HepG2 (cell line): ENCODE results near the gene CASTOR1. TPM values are rescaled to one million over a fixed set of nuclear protein-coding genes. Genes with fewer than 3 reads are reported as not detected.

Source experiments
- ATAC-seq: fragments of 200-7000 bp; cut with Tn5 transposase; 3 replicates; pipeline ENCODE4 v1.9.1; 2020; ENCODE audit warnings: mild to moderate bottlenecking, moderate library complexity
- BruUV-seq: library from RNA; stranded (reverse); fragments of 400-500 nt; replicated peaks from 2 replicates; lab custom pipeline; 2021; lab: Mats Ljungman, UMichigan
- CTCF ChIA-PET: fragments of 300-600 bp; formaldehyde crosslinking; extraction: SDS; loops from one replicate; lab custom pipeline; 2021; ENCODE audit warnings: low total read pairs, inconsistent platforms, low intra/inter-chr PET ratio; lab: Yijun Ruan, JAX
- POLR2A ChIA-PET: fragments of 350-600 bp; sonication (Branson Sonifier 250); formaldehyde crosslinking; loops from one replicate; lab custom pipeline; 2020; ENCODE audit warnings: antibody characterized with exemption, inconsistent platforms; lab: Yijun Ruan, JAX
- DNase-seq: peaks from one replicate; pipeline ENCODE4 v3.0.0-alpha.2; 2015; ENCODE audit warnings: low spot score
- FAIRE-seq: peaks from 3 replicates; lab custom pipeline; 2011; peaks lifted over from hg19 to GRCh38; lab: Jason Lieb, UNC
- H2AFZ ChIP-seq: one replicate; pipeline ENCODE4 v1.6.1; 2011; ENCODE audit warnings: low read length, inconsistent platforms
- H3K27ac ChIP-seq: fragments of 300-600 bp; 3 replicates; pipeline ENCODE4 v1.8.0; 2011; ENCODE audit warnings: mixed run types, mild to moderate bottlenecking, mixed read lengths, low read length, inconsistent platforms; ENCODE audit not compliant: insufficient read depth; ENCODE audit errors: extremely low read length
- H3K27me3 ChIP-seq, 2 experiments: fragments of 200-600 bp in 1 of 2; 2 replicates in 1 of 2; 3 replicates in 1 of 2; pipeline versions ENCODE4 v1.6.0 to v1.8.0; 2011; ENCODE audit warnings: low read length in 2 of 2, mild to moderate bottlenecking in 2 of 2, moderate library complexity in 2 of 2, inconsistent platforms in 1 of 2; ENCODE audit not compliant: insufficient read depth in 2 of 2, control insufficient read depth in 1 of 2
- H3K36me3 ChIP-seq, 2 experiments: fragments of 200-600 bp in 1 of 2; replicated peaks in 1 of 2; 2 replicates in 1 of 2; 3 replicates in 1 of 2; pipeline versions ENCODE4 v1.5.1 to v1.8.0; 2011; ENCODE audit warnings: low read length in 2 of 2, inconsistent platforms in 1 of 2; ENCODE audit not compliant: insufficient read depth in 2 of 2, control insufficient read depth in 1 of 2
- H3K4me1 ChIP-seq: 2 replicates; pipeline ENCODE4 v1.5.1; 2012; ENCODE audit warnings: low read length, inconsistent platforms; ENCODE audit not compliant: insufficient read depth
- H3K4me2 ChIP-seq: 2 replicates; pipeline ENCODE4 v1.6.0; 2011; ENCODE audit warnings: low read depth, low read length, inconsistent platforms
- H3K4me3 ChIP-seq, 3 experiments: fragments of 200-600 bp in 1 of 3; sonication (generic), shearing (Covaris generic) in 1 of 3; replicated peaks in 1 of 3; 2 replicates each; pipeline ENCODE4 v1.5.1; 2011 to 2016; ENCODE audit warnings: low read length in 3 of 3, inconsistent platforms in 2 of 3, low read depth in 2 of 3, mild to moderate bottlenecking in 2 of 3, control low read depth in 1 of 3, mixed read lengths in 1 of 3; ENCODE audit not compliant: insufficient read depth in 1 of 3
- H3K79me2 ChIP-seq: one replicate; pipeline ENCODE4 v1.6.1; 2011; ENCODE audit warnings: low read length, inconsistent platforms; ENCODE audit not compliant: insufficient read depth
- H3K9ac ChIP-seq: 2 replicates; pipeline ENCODE4 v1.6.0; 2011; ENCODE audit warnings: mild to moderate bottlenecking, low read depth, low read length, inconsistent platforms; ENCODE audit not compliant: insufficient read depth
- H3K9me3 ChIP-seq: 2 replicates; pipeline ENCODE4 v1.5.1; 2012; ENCODE audit warnings: mild to moderate bottlenecking, low read length
- H4K20me1 ChIP-seq: 2 replicates; pipeline ENCODE4 v1.6.0; 2011; ENCODE audit warnings: inconsistent platforms, mild to moderate bottlenecking, low read length, moderate library complexity; ENCODE audit not compliant: insufficient read depth
- AHR ChIP-seq: IDR thresholded peaks from 2 replicates; pipeline ENCODE4 v1.6.1; 2018; ENCODE audit warnings: missing genetic modification reagents, missing compliant biosample characterization
- E2F5 ChIP-seq: sonication (generic); formaldehyde crosslinking; conservative IDR thresholded peaks from 2 replicates; pipeline ENCODE4 v1.4.0; 2020; ENCODE audit warnings: missing genetic modification reagents
- ESRRA ChIP-seq: sonication (generic); formaldehyde crosslinking; IDR thresholded peaks from 2 replicates; pipeline ENCODE4 v1.5.1; 2020; ENCODE audit warnings: mild to moderate bottlenecking, low read depth, missing genetic modification reagents
- HDAC2 ChIP-seq: sonication (generic); formaldehyde crosslinking; IDR thresholded peaks from 2 replicates; pipeline ENCODE4 v1.4.0; 2020; ENCODE audit warnings: missing genetic modification reagents
- SMAD1 ChIP-seq: sonication (generic); formaldehyde crosslinking; IDR thresholded peaks from 2 replicates; pipeline ENCODE4 v1.4.0; 2020; ENCODE audit warnings: missing genetic modification reagents, low read depth, mild to moderate bottlenecking, borderline replicate concordance
- SNAPC2 ChIP-seq: sonication (generic); formaldehyde crosslinking; IDR thresholded peaks from 2 replicates; pipeline ENCODE4 v1.8.1; 2022; ENCODE audit warnings: mild to moderate bottlenecking, missing genetic modification reagents
- ZNF230 ChIP-seq: sonication (generic); formaldehyde crosslinking; IDR thresholded peaks from 2 replicates; pipeline ENCODE4 v1.4.0; 2020; ENCODE audit warnings: mild to moderate bottlenecking, missing genetic modification reagents
- ZNF260 ChIP-seq: sonication (generic); formaldehyde crosslinking; IDR thresholded peaks from 2 replicates; pipeline ENCODE4 v1.4.0; 2020; ENCODE audit warnings: missing genetic modification reagents, low read depth, mild to moderate bottlenecking, borderline replicate concordance
- ZNF710 ChIP-seq: sonication (generic); formaldehyde crosslinking; IDR thresholded peaks from 2 replicates; pipeline ENCODE4 v1.5.0; 2020; ENCODE audit warnings: mild to moderate bottlenecking, missing genetic modification reagents, borderline replicate concordance
- ZNF75D ChIP-seq: sonication (generic); formaldehyde crosslinking; IDR thresholded peaks from 2 replicates; pipeline ENCODE4 v1.8.1; 2023; ENCODE audit warnings: missing genetic modification reagents, mild to moderate bottlenecking, borderline replicate concordance
- WGBS: methylation state at CpG from one replicate; pipeline ENCODE4 v1.1.6; 2017; ENCODE audit warnings: low lambda C conversion rate; 5-methylcytosine and 5-hydroxymethylcytosine counted together
- in situ Hi-C: cut with HindIII; loops from 2 replicates; pipeline ENCODE4 v1.10.0; 2017; ENCODE audit warnings: low pct_unique_long_range_greater_than_20kb; ENCODE audit not compliant: extremely low pct_ligation_motif_present
- intact Hi-C: fragments of 100-400 bp; cut with micrococcal nuclease; formaldehyde crosslinking; loops from one replicate; pipeline ENCODE4 v1.10.0; 2022; ENCODE audit not compliant: unreplicated experiment
- polyA plus RNA-seq, 8 experiments: library from polyadenylated mRNA; depleted of rRNA in 3 of 8; stranded (reverse) in 7 of 8; unstranded in 1 of 8; fragments of >200 nt; fragmentation: Illumina TruSeq in 4 of 8; extraction: Trizol in 4 of 8; gene quantifications; 2 replicates each; pipeline versions ENCODE4 v1.2.1 to v1.2.3, GENCODE V29; 2011 to 2016; ENCODE audit warnings: low read depth in 4 of 8, missing spikeins in 1 of 8, mixed read lengths in 1 of 8; ENCODE audit not compliant: insufficient read depth in 1 of 8
- total RNA-seq, 5 experiments: library from RNA; depleted of rRNA; stranded (reverse); fragments of >200 nt; fragmentation: Illumina TruSeq; extraction: Trizol; gene quantifications; 2 replicates each; pipeline ENCODE4 v1.2.3, GENCODE V29; 2016; ENCODE audit warnings: low read depth in 1 of 5
- TF ChIP-seq, protein P1 (sequence below): IDR thresholded peaks from 2 replicates; pipeline ENCODE4 v1.6.1; 2018; ENCODE audit warnings: missing genetic modification reagents
- TF ChIP-seq, protein P2 (sequence below): sonication (generic); formaldehyde crosslinking; IDR thresholded peaks from 2 replicates; pipeline ENCODE4 v1.4.0; 2020; ENCODE audit warnings: mild to moderate bottlenecking, missing genetic modification reagents

Gene CASTOR1
- total and polyA plus RNA-seq, 2 of the 13 experiments (the other 11 are each of a cell fraction or from before 2014, with no cell fraction given): 2.6 to 4.4 TPM

- BruUV-seq: no TSS peak
- H3K4me2 ChIP-seq: no peak overlapping the region
- H3K4me1 ChIP-seq: peaks cover 62% of the 10 kb centered on the region
- H4K20me1 ChIP-seq: no peaks in the 10 kb centered on the region
- no peak overlapping the region for H3K27ac ChIP-seq
- no peak overlapping the region for H2AFZ ChIP-seq
- 92% methylated on average over 2 of the region's 2 CpGs for WGBS
- H3K9ac ChIP-seq: no peak overlapping the region
- DNase-seq: no peak
- ChIA-PET CTCF (no interaction called here), POLR2A (no interaction called here)
- FAIRE-seq: no peak
- no peak for ATAC-seq
- no peak overlapping the region for H3K4me3 ChIP-seq
- in situ Hi-C loops: no loop called here
- no peaks in the 10 kb centered on the region for H3K27me3 ChIP-seq
- no peaks in the 10 kb centered on the region for H3K9me3 ChIP-seq
- H3K36me3 ChIP-seq: no peaks in the 10 kb centered on the region
- intact Hi-C loops: no loop called here
- no peaks in the 10 kb centered on the region for H3K79me2 ChIP-seq
- TF ChIP-seq ZNF75D (CRISPR knock-in tag) (no peak), ZNF260 (no peak), ZNF230 (CRISPR knock-in tag) (no peak), ESRRA (CRISPR knock-in tag) (no peak), ZNF710 (CRISPR knock-in tag) (no peak), AHR (CRISPR knock-in tag) (no peak), E2F5 (CRISPR knock-in tag) (no peak), HDAC2 (CRISPR knock-in tag) (no peak), SNAPC2 (CRISPR knock-in tag) (no peak), SMAD1 (no peak)
- TF ChIP-seq, protein P1, sequence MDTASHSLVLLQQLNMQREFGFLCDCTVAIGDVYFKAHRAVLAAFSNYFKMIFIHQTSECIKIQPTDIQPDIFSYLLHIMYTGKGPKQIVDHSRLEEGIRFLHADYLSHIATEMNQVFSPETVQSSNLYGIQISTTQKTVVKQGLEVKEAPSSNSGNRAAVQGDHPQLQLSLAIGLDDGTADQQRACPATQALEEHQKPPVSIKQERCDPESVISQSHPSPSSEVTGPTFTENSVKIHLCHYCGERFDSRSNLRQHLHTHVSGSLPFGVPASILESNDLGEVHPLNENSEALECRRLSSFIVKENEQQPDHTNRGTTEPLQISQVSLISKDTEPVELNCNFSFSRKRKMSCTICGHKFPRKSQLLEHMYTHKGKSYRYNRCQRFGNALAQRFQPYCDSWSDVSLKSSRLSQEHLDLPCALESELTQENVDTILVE: no peak
- TF ChIP-seq, protein P2, sequence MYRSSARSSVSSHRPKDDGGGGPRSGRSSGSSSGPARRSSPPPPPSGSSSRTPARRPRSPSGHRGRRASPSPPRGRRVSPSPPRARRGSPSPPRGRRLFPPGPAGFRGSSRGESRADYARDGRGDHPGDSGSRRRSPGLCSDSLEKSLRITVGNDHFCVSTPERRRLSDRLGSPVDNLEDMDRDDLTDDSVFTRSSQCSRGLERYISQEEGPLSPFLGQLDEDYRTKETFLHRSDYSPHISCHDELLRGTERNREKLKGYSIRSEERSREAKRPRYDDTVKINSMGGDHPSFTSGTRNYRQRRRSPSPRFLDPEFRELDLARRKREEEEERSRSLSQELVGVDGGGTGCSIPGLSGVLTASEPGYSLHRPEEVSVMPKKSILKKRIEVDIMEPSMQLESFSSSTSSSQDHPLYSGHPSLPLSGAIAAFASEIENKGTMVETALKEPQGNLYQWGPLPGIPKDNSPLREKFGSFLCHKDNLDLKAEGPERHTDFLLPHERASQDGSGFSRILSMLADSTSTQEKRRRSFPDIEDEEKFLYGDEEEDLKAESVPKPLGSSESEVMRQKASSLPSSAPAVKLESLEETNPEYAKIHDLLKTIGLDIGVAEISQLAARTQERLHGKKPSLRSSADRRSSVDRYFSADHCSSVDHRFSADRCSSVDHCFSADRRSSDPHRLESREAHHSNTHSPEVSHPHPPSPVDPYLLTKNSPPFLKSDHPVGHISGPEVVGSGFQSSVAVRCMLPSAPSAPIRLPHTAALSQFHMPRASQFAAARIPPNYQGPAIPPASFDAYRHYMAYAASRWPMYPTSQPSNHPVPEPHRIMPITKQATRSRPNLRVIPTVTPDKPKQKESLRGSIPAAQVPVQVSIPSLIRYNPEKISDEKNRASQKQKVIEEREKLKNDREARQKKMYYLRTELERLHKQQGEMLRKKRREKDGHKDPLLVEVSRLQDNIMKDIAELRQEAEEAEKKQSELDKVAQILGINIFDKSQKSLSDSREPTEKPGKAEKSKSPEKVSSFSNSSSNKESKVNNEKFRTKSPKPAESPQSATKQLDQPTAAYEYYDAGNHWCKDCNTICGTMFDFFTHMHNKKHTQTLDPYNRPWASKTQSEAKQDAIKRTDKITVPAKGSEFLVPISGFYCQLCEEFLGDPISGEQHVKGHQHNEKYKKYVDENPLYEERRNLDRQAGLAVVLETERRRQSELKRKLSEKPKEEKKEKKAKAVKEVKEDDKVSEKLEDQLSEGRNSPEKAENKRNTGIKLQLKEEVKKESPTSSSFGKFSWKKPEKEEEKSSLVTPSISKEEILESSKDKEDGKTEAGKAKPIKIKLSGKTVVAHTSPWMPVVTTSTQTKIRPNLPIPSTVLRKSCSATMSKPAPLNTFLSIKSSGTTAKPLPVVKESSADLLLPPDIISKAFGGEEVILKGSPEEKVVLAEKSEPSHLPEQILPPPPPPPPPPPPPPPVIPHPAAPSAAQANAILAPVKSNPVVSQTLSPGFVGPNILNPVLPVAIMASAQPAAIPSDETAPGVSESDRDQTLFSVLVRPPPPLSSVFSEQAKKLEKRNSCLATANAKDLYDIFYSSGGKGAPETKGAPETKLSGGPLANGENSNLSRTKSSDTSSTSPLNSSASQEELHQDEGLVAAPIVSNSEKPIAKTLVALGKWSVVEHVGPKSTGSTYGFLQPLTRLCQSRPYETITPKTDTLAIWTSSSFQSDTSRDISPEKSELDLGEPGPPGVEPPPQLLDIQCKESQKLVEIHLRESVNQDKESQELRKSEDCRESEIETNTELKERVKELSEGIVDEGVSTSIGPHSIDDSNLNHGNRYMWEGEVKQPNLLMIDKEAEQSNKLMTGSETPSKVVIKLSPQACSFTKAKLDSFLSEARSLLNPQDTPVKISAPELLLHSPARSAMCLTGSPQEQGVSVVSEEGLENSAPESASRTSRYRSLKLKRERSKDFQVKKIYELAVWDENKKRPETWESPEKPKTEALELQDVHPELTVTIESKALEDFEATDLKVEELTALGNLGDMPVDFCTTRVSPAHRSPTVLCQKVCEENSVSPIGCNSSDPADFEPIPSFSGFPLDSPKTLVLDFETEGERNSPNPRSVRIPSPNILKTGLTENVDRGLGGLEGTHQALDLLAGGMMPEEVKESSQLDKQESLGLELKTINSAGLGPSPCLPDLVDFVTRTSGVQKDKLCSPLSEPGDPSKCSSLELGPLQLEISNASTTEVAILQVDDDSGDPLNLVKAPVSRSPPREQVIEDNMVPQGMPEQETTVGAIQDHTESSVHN: no peak
Observed at GRCh38 chr22:30321461-30321860, 32.2 kb upstream of the CASTOR1 start.
